H9 (cell line): Measurements from ENCODE around the gene LAYN. TPM values are rescaled to one million over a fixed set of nuclear protein-coding genes. Genes with fewer than 3 reads are reported as not detected.

Experiments used
- DNase-seq: peaks from one replicate; pipeline ENCODE4 v3.0.0-alpha.2; 2017
- H2AFZ ChIP-seq: one replicate; pipeline ENCODE4 v1.6.1; 2013; ENCODE audit warnings: mild to moderate bottlenecking, low read length, control low read depth, moderate library complexity
- H2AK5ac ChIP-seq: 2 replicates; pipeline ENCODE4 v1.6.1; 2013; ENCODE audit warnings: low read length, control low read depth, mixed read lengths; ENCODE audit not compliant: insufficient read length
- H2BK120ac ChIP-seq: one replicate; pipeline ENCODE4 v1.6.1; 2013; ENCODE audit warnings: low read depth, mild to moderate bottlenecking, low read length, control low read depth, inconsistent platforms; ENCODE audit not compliant: poor library complexity, severe bottlenecking
- H2BK12ac ChIP-seq: 2 replicates; pipeline ENCODE4 v1.6.1; 2013; ENCODE audit warnings: low read length, control low read depth, mixed read lengths, low read depth; ENCODE audit not compliant: insufficient read length
- H2BK15ac ChIP-seq: 2 replicates; pipeline ENCODE4 v1.6.1; 2013; ENCODE audit warnings: low read depth, low read length, control low read depth
- H2BK20ac ChIP-seq: one replicate; pipeline ENCODE4 v1.6.1; 2013; ENCODE audit warnings: low read depth, mild to moderate bottlenecking, low read length, control low read depth, inconsistent platforms; ENCODE audit not compliant: poor library complexity, severe bottlenecking
- H2BK5ac ChIP-seq: 2 replicates; pipeline ENCODE4 v1.6.1; 2013; ENCODE audit warnings: low read length, control low read depth, mixed read lengths; ENCODE audit not compliant: insufficient read length
- H3K14ac ChIP-seq: 2 replicates; pipeline ENCODE4 v1.6.1; 2013; ENCODE audit warnings: low read length, control low read depth; ENCODE audit not compliant: insufficient read depth
- H3K18ac ChIP-seq: 2 replicates; pipeline ENCODE4 v1.6.1; 2013; ENCODE audit warnings: low read depth, mild to moderate bottlenecking, mixed read lengths, low read length, control low read depth; ENCODE audit not compliant: insufficient read length
- H3K23ac ChIP-seq: 2 replicates; pipeline ENCODE4 v1.6.1; 2013; ENCODE audit warnings: low read length, control low read depth, mixed read lengths, low read depth; ENCODE audit not compliant: insufficient read length
- H3K23me2 ChIP-seq: 2 replicates; pipeline ENCODE4 v1.6.1; 2013; ENCODE audit warnings: low read depth, mild to moderate bottlenecking, mixed read lengths, low read length, control low read depth; ENCODE audit not compliant: insufficient read length, poor library complexity, severe bottlenecking
- H3K27ac ChIP-seq: 2 replicates; pipeline ENCODE4 v1.5.1; 2013; ENCODE audit warnings: low read length, control low read depth, mixed read lengths, low read depth; ENCODE audit not compliant: insufficient read length
- H3K27me3 ChIP-seq: 2 replicates; pipeline ENCODE4 v1.6.1; 2013; ENCODE audit warnings: low read length, control low read depth, inconsistent platforms; ENCODE audit not compliant: insufficient read depth
- H3K4ac ChIP-seq: 2 replicates; pipeline ENCODE4 v1.6.1; 2013; ENCODE audit warnings: low read depth, mild to moderate bottlenecking, control low read depth, inconsistent platforms, low read length, moderate library complexity
- H3K4me1 ChIP-seq: 2 replicates; pipeline ENCODE4 v1.6.1; 2013; ENCODE audit warnings: low read length, control low read depth, inconsistent platforms; ENCODE audit not compliant: insufficient read depth
- H3K4me2 ChIP-seq: 2 replicates; pipeline ENCODE4 v1.6.1; 2013; ENCODE audit warnings: low read length, control low read depth, mixed read lengths; ENCODE audit not compliant: insufficient read length, insufficient read depth
- H3K56ac ChIP-seq: 2 replicates; pipeline ENCODE4 v1.6.1; 2013; ENCODE audit warnings: low read depth, mild to moderate bottlenecking, mixed read lengths, low read length, control low read depth; ENCODE audit not compliant: insufficient read length
- H3K79me1 ChIP-seq: 2 replicates; pipeline ENCODE4 v1.6.1; 2013; ENCODE audit warnings: low read depth, mild to moderate bottlenecking, moderate library complexity, low read length, control low read depth, inconsistent platforms; ENCODE audit not compliant: insufficient read depth, poor library complexity, severe bottlenecking
- H3K79me2 ChIP-seq: 2 replicates; pipeline ENCODE4 v1.6.1; 2013; ENCODE audit warnings: low read length, control low read depth, inconsistent platforms; ENCODE audit not compliant: insufficient read depth
- H3K9ac ChIP-seq: 2 replicates; pipeline ENCODE4 v1.6.1; 2013; ENCODE audit warnings: low read length, control low read depth, mixed read lengths; ENCODE audit not compliant: insufficient read length; ENCODE audit errors: extremely low read depth
- H3K9me3 ChIP-seq: one replicate; pipeline ENCODE4 v1.6.1; 2013; ENCODE audit warnings: low read depth, low read length, inconsistent platforms; ENCODE audit not compliant: control insufficient read depth
- H3T11ph ChIP-seq: one replicate; pipeline ENCODE4 v1.6.1; 2013; ENCODE audit warnings: mild to moderate bottlenecking, low read length, control low read depth, inconsistent platforms
- H4K20me1 ChIP-seq: one replicate; pipeline ENCODE4 v1.6.1; 2013; ENCODE audit not compliant: control insufficient read depth, insufficient read length, insufficient read depth
- H4K5ac ChIP-seq: 2 replicates; pipeline ENCODE4 v1.6.1; 2013; ENCODE audit warnings: low read depth, mild to moderate bottlenecking, mixed read lengths, low read length, control low read depth; ENCODE audit not compliant: insufficient read length
- H4K8ac ChIP-seq: replicated peaks from 2 replicates; pipeline ENCODE4 v1.6.1; 2013; ENCODE audit warnings: low read length, control low read depth, mixed read lengths, low read depth; ENCODE audit not compliant: insufficient read length
- H4K91ac ChIP-seq: 2 replicates; pipeline ENCODE4 v1.6.1; 2013; ENCODE audit warnings: low read depth, mild to moderate bottlenecking, moderate library complexity, mixed read lengths, low read length, control low read depth; ENCODE audit not compliant: insufficient read length
- H3K27ac Mint-ChIP-seq, 3 experiments: 2 replicates in 2 of 3; 3 replicates in 1 of 3; pipeline ENCODE4 v1.8.0; 2020 to 2021; ENCODE audit warnings: mixed read lengths in 3 of 3, mild to moderate bottlenecking in 1 of 3, moderate library complexity in 1 of 3
- H3K27me3 Mint-ChIP-seq: 2 replicates; pipeline ENCODE4 v1.8.0; 2021; ENCODE audit warnings: low read depth, mild to moderate bottlenecking, moderate library complexity, mixed read lengths
- H3K36me3 Mint-ChIP-seq, 3 experiments: 2 replicates in 2 of 3; 3 replicates in 1 of 3; pipeline ENCODE4 v1.8.0; 2020 to 2021; ENCODE audit warnings: low read depth in 3 of 3, mixed read lengths in 3 of 3; ENCODE audit not compliant: insufficient read depth in 1 of 3
- H3K4me1 Mint-ChIP-seq, 2 experiments: 2 replicates each; pipeline ENCODE4 v1.8.0; 2020; ENCODE audit warnings: mixed read lengths in 2 of 2
- H3K4me3 Mint-ChIP-seq, 2 experiments: 2 replicates in 1 of 2; 3 replicates in 1 of 2; pipeline ENCODE4 v1.8.0; 2020 to 2021; ENCODE audit warnings: mild to moderate bottlenecking in 2 of 2, mixed read lengths in 2 of 2, moderate library complexity in 1 of 2
- H3K9me3 Mint-ChIP-seq, 2 experiments: 2 replicates in 1 of 2; 3 replicates in 1 of 2; pipeline ENCODE4 v1.8.0; 2020; ENCODE audit warnings: mild to moderate bottlenecking in 2 of 2, mixed read lengths in 2 of 2, moderate library complexity in 1 of 2
- CTCF ChIP-seq: fragments of 200-600 bp; sonication (generic); conservative IDR thresholded peaks from 3 replicates; pipeline ENCODE4 v1.8.0; 2021; ENCODE audit warnings: antibody characterized with exemption, mild to moderate bottlenecking
- WGBS: extraction: QIAGEN DNeasy Blood & Tissue Kit; methylation state at CpG from one replicate; pipeline ENCODE4 v1.1.7; 2013; ENCODE audit warnings: missing lambda C conversion rate, low lambda C conversion rate, mixed read lengths; ENCODE audit not compliant: insufficient read length; ENCODE audit errors: extremely low coverage; 5-methylcytosine and 5-hydroxymethylcytosine counted together
- total RNA-seq: library from RNA; stranded (reverse); gene quantifications from 2 replicates; pipeline ENCODE4 v1.2.1, GENCODE V29; 2021

Gene LAYN
- total RNA-seq, 1 experiment from 2014 or later: 3.1 TPM

- Histone ChIP-seq H3K14ac (no peak overlapping the region), H3K9me3 (no peaks in the 10 kb centered on the region), H2BK5ac (no peak overlapping the region), H3T11ph (no peak overlapping the region), H3K23ac (no peak overlapping the region), H3K79me2 (no peaks in the 10 kb centered on the region), H2AK5ac (no peak overlapping the region), H2BK15ac (no peak overlapping the region), H2BK12ac (no peak overlapping the region), H4K8ac (no peak overlapping the region), H3K4ac (no peak overlapping the region), H2BK120ac (no peak overlapping the region), H4K5ac (no peak overlapping the region), H4K20me1 (no peaks in the 10 kb centered on the region), H3K4me2 (peak overlapping the region; percentile 73), H3K4me1 (no peaks in the 10 kb centered on the region; the same call in 1 of the 2 replicates), H3K27ac (no peak overlapping the region), H3K18ac (no peak overlapping the region), H4K91ac (no peak overlapping the region), H2AFZ (no peak overlapping the region), H3K9ac (no peak overlapping the region), H2BK20ac (no peak overlapping the region), H3K23me2 (peaks cover 16% of the 10 kb centered on the region), H3K79me1 (no peaks in the 10 kb centered on the region), H3K56ac (no peak overlapping the region), H3K27me3 (peaks cover 27% of the 10 kb centered on the region; the same call in 1 of the 2 replicates)
- peaks cover 70% of the 10 kb centered on the region for H3K27me3 Mint-ChIP-seq
- peaks cover 9 to 13% of the 10 kb centered on the region in 2 experiments; a peak in 4 of 5 replicates for H3K9me3 Mint-ChIP-seq
- H3K4me1 Mint-ChIP-seq: peaks cover 35 to 37% of the 10 kb centered on the region in 2 experiments
- WGBS: no CpG with 5 or more reads among the region's 9 CpGs
- no peak for TF ChIP-seq CTCF
- peak overlapping the region; percentile 55 to 77 for H3K4me3 Mint-ChIP-seq
- H3K27ac Mint-ChIP-seq: no peak overlapping the region
- no peak for DNase-seq
- H3K36me3 Mint-ChIP-seq: peaks cover 0 to 5% (median 0%) of the 10 kb centered on the region in 3 experiments; a peak in 3 of 7 replicates
Observed at GRCh38 chr11:111539426-111540113, 950 bp upstream of the LAYN start.
